ENCODE measurements around the gene USP37.

- TF ChIP-seq POLR2A (IDR thresholded peaks at IDR 0.05; ENCODE audit: low read length) (no peak), POLR2AphosphoS2 (conservative IDR thresholded peaks at IDR 0.05; ENCODE audit: low read length) (no peak), REST (IDR thresholded peaks at IDR 0.05) (no peak), CTCF (IDR thresholded peaks at IDR 0.05) (no peak), CBX2 (IDR thresholded peaks at IDR 0.05; ENCODE audit: borderline replicate concordance, low read depth) (no peak), CEBPB (IDR thresholded peaks at IDR 0.05) (no peak), EP300 (IDR thresholded peaks at IDR 0.05) (no peak)
Observed at GRCh38 chr2:218470448-218470847, 97.7 kb downstream of the USP37 start.
